Tibial nerve (tissue), 4 donors: ENCODE data around the gene PNPLA5.

ENCODE experiments used
- CTCF ChIP-seq, 5 experiments: fragments of 200-600 bp in 3 of 5; fragments of 450-650 bp in 2 of 5; sonication (generic) in 3 of 5; IDR thresholded peaks; one replicate each; pipeline ENCODE4 v1.5.1; 2016 to 2019; ENCODE audit warnings: antibody characterized with exemption in 5 of 5, mild to moderate bottlenecking in 3 of 5, moderate library complexity in 2 of 5
- EP300 ChIP-seq, 2 donors: sonication (generic); formaldehyde crosslinking; IDR thresholded peaks; one replicate each; pipeline ENCODE4 v1.6.1; 2017; ENCODE audit warnings: antibody characterized with exemption in 2 of 2, mild to moderate bottlenecking in 1 of 2
- POLR2A ChIP-seq, 2 donors: fragments of 450-650 bp; IDR thresholded peaks; one replicate each; pipeline ENCODE4 v1.6.1; 2017; ENCODE audit warnings: antibody characterized with exemption in 2 of 2, mild to moderate bottlenecking in 2 of 2, moderate library complexity in 2 of 2

GRCh38 chr22:43901976-43902643 is 10.3 kb upstream of the PNPLA5 start:
- TF ChIP-seq EP300 (IDR thresholded peaks at IDR 0.05), result no peak
- no peak for TF ChIP-seq POLR2A (IDR thresholded peaks at IDR 0.05)
- no peak for TF ChIP-seq CTCF (IDR thresholded peaks at IDR 0.05)
